GM19043 (cell line): ENCODE measurements around the gene GABARAP.

Experiments
- ATAC-seq: cut with Tn5 transposase; IDR thresholded peaks from one replicate; pipeline ENCODE4 v1.9.1; 2021; ENCODE audit warnings: low read depth; ENCODE audit not compliant: unreplicated experiment

GABARAP gene

DNA sequence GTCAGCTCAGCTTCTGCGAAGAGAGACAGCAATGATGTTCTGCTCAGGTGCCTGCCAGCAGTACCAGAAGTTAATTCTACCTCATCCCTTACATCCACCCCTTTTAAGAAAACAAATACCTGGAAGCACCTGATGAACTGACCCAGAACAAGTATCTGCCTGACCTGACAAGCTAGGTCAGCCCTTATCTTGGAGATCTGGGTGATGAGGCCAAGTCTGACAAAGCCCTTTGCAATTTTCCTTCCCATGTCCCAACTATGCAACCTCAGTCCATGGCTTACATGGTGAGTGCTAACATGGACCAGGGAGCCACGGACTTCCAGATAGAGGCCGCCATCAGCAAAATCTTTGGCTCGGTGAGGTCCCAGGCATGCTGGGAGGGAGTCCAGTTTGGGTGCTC lies 18.9 kb downstream of the GABARAP start:
- no peak for ATAC-seq

DNA sequence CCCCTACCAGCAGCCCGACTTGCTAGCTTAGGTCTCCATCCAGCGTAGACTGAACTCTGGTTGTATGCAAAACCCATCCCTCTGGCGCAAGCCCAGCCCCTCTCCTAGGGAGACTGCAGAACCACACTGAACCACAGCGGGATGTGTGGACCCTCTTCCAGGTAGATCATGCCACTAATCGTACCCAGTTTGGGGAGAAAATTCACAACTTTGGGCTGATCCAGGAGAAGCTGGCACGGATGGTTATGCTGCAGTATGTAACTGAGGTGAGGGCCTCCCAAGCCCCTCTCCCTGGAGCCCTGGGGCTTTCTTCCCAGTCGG lies 19.3 kb downstream of the GABARAP start:
- no peak for ATAC-seq

DNA sequence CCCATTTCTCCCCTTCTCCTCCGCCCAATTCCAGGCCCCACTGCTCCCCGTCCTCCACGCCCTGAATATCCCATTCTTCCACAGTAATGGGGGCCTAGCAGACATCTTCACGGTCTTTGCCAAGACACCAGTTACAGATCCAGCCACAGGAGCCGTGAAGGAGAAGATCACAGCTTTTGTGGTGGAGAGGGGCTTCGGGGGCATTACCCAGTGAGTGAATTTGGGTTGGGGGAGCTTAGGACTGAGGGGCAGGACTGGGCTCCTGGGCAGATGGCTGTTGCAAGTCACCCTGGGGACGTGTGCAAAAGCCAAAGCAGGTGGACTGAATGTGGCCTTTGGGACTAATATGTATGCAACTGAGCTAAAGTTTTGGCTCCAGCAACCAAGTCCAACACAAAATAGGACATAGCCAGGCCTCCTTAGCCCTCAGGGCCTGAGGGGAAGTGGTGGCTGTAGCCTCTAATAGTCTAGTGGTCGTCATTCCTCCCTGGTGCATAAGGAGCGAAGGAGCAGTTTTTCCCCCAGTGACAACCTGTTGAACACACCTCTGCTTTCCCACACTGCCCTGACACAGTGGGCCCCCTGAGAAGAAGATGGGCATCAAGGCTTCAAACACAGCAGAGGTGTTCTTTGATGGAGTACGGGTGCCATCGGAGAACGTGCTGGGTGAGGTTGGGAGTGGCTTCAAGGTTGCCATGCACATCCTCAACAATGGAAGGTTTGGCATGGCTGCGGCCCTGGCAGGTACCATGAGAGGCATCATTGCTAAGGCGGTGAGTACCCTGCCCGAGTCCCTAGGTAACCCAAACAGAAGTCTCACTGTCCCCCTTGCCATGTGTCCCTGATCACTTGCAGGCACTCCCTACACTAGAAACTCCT lies 19.9 kb downstream of the GABARAP start:
- no peak for ATAC-seq

DNA sequence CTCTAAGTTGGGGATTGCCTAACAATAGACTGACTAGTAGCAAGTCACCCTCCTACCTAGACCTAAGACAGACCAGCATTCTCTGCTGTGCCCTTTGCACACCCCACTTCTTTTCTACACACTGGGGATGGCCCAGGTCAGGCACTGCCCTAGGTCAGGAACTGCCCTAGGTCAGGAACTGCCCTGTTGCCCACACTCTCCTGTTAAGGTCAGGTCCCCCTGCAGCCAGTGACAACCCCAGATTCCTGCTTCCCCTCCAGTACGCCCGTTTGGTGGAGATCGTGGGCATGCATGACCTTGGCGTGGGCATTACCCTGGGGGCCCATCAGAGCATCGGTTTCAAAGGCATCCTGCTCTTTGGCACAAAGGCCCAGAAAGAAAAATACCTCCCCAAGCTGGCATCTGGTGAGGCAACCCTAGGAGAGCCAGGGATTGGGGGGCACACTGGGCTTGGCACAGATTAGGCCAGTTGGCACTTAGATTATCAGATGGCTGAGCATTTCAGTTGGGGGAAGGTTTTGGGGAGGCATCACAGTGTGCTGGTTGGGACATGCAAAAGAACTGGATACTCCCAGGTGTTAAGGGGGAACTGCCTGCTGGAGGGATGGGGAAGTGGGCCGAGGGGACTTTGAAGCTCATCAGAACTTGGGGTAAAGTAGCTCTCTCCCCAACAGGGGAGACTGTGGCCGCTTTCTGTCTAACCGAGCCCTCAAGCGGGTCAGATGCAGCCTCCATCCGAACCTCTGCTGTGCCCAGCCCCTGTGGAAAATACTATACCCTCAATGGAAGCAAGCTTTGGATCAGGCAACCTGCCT lies 20.8 kb downstream of the GABARAP start:
- no peak for ATAC-seq

DNA sequence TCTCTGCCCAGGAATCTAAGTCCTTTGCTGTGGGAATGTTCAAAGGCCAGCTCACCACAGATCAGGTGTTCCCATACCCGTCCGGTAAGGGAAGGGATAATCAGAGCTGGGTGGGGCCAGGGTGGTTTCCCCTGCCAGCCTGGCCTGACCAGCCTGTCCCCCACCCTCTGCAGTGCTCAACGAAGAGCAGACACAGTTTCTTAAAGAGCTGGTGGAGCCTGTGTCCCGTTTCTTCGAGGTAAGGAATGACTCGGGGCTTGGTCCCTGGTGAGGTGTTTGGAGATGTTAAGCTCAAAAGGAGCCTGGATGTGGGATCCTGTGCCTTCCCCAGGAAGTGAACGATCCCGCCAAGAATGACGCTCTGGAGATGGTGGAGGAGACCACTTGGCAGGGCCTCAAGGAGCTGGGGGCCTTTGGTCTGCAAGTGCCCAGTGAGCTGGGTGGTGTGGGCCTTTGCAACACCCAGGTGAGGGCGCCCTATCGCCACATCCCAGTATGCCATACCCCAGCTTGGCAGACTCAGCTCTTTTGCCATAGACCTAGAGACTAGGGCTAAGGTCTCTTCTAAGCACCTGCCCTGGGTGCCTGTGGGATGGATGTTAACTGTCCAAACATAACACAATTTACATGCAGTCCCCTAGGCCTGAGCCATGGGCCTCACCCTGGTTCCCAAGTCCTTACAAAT lies 21.5 kb downstream of the GABARAP start:
- no peak for ATAC-seq

DNA sequence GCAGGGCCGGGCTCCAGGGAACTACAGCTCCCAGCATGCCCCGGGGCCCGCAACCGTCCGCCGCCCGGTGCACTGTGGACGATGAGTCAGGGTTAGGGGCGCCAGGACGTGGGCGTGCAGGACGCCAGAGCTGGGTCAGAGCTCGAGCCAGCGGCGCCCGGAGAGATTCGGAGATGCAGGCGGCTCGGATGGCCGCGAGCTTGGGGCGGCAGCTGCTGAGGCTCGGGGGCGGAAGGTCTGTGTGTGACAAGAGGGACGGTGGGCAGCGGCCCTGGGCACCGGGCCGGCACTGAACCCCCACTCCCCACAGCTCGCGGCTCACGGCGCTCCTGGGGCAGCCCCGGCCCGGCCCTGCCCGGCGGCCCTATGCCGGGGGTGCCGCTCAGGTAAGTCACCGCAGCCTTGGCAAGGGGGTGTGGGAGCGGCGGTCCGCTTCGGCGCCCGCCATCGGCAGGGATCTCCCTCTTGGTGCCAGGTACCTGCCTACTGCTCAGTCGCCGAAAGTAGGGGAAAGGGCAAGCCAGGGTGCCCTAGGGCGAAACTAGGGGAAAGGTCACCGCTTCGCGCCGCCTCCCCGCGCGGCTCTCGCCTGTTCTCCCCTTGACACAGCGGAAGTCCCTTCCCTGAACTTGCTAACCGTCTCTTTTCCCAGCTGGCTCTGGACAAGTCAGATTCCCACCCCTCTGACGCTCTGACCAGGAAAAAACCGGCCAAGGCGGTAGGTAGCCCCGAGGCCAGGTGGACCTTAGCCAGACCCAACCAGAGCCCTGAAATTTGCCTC lies 22.2 kb downstream of the GABARAP start, which contains the start of the genes ACADVL and DLG4:
TSS of gene ACADVL (plus strand) at position 127 of the 781 bp plus-strand sequence. CDS start at position 174, 47 bp downstream.
TSS of gene DLG4 (minus strand) at position 25 of the 781 bp plus-strand sequence.
- peak; percentile 63 for ATAC-seq

DNA sequence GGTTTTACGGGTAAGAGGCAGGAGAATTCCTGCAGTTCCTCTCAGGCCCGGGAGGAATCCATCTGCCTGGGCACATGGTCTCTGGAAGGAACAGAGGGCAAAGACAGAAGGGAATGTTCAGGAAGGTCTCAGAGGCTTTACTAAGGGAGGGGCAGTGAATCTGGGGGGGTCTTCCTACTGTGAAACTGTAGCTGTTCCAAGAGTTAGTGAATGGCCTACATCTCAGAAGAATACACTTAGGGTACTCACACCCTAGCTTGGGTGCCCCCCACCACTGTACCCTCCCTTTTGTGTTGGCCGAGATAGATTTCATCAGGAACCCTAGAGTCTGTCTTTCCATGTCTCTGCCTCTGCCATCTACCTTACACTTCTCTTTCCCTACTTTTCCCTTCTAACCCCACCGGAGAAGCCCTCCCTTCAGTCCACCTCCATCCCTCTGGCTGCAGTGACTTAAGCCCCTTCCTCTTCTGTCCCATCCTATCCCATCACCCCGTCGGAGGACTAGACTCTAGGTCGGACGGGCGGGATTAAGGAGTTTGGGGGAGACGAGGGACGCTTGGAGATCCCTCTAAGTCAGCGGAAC lies 22.9 kb downstream of the GABARAP start:
- no peak for ATAC-seq

DNA sequence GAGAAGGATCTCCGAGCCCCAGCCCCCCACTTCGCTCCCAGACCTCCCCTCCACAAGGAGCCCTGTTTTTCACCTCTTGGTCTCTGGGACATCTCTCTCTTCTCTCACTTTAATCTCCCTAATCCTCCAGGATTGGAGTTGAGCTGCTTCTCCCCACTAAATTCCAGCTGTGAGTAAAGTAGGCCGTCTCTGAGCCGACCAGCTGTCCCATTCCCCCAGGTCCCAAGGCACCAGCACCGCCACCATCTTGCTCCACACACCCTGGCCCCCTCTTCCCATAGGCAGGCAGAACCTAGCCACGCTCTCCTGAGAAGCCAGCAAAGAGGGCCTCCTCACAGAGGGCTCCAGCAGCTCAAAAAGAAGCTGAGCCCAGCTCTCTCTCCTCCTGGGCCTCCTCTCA lies 23.5 kb downstream of the GABARAP start:
- ATAC-seq, result no peak

DNA sequence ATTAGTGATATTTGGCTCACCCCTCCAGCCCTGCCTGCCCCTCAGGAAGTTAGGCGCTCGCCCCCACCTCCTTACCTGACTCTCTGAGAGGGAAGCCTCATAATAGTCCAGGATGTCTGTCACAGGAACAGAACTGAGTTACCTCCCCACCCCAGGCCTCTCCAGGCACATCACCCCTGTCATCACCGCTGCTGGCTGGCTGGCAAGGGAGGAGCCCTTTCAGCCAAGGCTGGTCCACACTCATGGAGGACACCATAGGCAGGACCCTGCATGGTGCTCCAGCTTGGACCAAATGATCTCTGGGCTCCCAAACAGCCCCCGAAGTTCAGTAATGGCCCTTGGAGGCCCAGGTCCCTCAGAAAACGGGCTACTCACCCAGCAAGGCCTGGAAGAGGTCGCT lies 24.1 kb downstream of the GABARAP start:
- no peak for ATAC-seq

DNA sequence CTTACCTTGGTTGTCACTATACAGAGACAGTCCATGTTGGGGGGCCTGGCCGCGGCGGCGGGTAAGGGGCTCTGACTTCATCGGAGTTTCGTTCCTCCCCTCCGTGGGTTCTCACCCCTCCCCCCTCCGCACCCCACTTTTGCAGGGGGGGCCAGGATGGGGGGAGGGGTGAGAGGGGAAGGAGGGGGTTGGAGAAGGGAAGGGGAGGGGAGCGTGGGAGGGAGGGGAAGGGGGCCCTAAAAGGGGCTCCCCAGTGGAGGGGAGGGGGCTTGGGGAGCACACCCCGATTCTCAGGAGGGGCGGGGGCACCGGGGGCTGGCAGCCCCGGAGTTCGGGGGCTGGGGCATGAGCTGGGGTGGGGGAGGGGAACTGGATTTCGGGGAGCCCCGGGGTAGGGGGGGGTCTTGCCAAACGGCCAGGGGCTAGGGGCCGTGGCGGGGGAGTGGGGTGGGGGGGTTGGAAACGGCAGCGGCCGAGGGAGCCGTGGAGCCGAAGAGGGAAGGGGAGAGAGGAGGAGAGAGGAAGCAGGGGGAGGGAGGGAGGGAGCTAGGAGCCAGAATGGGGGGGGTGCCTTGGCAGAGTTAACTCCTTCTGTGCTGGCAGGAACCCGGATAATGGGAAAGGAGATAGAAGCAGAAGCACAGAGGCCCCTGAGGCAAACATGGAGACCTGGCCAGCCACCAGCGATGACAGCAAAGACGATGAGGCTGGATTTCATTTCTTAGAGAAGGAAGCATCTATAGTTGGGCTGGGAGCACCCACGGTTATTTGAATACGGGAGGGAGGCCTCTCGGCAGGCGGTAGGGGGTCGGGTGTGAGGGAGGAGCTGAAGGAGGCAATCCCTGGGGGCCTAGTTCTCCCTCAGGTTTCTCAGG lies 24.9 kb downstream of the GABARAP start:
- no peak for ATAC-seq

DNA sequence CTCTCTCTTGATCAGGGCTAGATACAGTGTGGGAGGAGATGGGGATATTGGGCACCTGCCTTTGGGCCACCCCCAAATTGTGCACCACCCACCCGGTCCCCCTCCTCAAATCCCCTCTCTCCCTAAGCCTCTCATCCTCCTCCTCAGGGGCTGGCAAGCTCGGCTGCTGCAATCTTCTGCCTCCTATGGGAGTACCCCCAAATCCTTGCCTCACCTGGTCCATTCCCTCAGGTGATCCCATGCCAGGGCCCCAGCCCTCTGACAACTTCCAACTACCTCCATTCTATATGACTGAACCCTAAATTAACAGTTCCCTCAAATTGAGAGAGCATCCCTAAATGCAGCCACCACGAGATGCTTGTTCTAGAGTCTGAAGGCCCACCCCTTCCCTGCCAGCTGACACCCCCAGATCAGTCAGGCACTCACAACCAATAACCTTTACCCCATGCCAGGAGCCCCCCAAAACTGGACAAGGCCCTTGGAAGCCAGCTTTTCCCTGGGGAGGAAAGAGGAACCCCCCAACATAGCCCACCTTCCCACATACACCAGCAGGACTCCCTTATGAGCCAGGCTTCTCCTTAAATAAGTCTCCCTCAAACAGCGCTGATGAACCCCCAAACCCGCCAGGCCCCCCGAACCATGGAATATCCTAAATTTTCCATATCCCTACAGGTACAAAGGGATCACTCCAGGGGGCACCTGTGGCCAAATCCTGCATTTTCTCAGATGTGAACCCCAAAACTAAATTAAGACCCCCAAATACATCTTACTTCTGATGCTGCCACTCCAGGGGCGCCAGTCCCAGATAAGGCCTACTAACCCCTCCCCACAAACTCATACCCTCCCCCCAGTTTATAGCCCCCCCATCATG lies 25.8 kb downstream of the GABARAP start:
- ATAC-seq, result no peak

DNA sequence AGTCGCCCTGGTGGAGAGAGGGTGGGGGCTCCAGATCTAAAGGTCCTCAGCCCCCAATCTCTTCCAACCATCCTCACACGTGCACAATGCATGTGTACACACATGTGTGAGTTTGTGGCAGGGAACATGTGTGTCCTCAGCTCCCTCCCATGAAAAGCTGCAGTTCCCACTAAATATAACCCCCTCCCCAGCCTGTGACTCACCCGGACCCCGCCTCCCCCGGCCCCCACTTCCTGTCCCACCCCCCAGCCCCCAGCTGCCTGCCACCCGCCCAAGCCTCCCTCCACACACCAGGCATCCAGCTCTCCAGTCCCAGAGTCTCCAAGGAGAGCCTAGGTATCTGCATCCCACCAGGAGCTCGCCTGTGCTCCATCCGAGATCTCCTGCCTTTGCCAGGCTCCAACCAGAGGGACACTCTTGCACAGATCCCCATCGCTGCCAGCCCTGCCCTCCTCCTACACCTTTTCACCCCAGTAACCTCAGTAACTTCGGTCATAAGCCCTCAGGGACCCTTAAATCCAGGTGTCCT lies 26.5 kb downstream of the GABARAP start:
- ATAC-seq, result no peak

DNA sequence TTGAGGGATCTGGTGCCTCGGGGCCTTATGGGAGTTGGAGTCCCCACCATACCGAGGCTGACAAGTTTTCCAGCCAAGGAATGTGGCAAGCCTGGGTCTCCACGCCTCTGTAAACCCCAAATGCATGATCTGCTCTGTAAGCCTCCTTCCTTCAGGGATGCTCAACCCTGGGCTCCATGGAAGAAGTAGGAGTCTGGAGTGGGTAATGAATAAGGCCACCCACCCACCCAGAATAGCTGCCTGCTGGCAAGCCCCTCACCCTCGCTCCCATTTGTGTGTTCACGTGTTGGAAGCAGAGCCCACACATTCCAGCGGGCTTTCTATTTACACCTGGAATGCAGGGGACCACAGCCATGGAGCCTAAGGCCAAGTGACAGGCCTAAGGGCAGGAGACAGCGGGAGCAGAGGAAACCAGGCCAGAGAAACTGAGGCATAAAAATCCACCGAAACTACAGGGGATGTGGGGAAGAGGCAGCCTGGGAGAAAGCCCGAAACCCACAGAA lies 27.1 kb downstream of the GABARAP start:
- no peak for ATAC-seq

DNA sequence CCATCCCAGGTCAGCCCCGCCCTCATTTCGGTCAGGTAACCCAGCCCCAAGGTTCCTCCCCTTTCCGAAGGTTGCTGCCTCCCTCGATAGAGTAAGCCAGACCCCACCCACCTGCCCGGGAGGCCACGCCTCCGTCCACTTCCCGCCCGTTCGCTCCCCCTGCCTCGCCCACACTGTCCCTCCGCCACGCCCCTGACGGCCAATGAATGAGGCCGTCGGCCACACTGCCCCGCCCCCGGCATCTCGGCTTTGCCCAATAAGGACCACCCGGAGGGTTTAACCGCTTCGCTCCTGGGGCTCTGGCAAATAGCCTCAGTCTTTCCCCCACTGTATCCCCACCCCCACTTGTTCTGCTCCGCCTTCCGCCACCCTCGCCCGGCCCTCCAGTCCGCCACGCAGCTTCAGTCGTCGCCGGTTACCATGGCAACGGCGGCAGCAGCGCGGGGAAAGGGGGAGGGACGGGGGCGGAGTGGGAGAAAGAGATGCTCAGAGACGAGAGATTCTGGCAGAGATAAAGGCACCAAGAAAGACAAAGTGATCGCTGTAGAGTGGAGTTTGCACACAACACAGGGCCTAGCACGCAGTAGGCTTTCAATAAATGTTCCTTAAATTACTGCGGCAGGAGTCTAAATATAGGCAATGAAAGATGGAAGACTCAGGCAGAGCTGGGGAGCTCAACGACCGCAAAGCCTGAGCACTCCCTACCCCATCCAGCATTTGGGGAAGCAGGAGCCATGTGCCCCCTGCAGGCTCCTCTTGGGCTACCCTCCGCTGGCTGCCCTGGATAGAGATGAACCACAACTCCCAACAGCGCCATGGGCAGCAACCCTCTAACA lies 27.7 kb downstream of the GABARAP start:
- peak; percentile 63 for ATAC-seq

DNA sequence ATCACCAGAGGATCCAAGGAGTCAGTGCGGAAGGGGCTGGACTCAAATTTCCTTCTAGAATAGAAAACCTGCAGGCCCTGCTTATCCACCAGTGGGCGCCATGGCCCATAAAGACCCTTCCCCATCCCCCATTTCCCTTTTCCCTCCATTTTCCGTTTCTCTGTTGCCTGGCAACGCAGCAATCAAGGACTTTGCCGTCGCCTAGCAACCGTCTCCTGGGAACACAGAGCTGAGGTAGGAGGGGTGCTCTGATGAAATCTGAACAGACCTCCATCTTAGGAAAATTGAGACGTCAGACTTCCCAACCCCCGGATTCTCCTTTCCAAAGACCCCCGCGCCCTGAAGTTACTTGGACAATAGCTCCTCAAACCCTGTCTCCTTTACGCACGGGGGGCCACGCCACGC lies 28.4 kb downstream of the GABARAP start:
- ATAC-seq, result no peak

DNA sequence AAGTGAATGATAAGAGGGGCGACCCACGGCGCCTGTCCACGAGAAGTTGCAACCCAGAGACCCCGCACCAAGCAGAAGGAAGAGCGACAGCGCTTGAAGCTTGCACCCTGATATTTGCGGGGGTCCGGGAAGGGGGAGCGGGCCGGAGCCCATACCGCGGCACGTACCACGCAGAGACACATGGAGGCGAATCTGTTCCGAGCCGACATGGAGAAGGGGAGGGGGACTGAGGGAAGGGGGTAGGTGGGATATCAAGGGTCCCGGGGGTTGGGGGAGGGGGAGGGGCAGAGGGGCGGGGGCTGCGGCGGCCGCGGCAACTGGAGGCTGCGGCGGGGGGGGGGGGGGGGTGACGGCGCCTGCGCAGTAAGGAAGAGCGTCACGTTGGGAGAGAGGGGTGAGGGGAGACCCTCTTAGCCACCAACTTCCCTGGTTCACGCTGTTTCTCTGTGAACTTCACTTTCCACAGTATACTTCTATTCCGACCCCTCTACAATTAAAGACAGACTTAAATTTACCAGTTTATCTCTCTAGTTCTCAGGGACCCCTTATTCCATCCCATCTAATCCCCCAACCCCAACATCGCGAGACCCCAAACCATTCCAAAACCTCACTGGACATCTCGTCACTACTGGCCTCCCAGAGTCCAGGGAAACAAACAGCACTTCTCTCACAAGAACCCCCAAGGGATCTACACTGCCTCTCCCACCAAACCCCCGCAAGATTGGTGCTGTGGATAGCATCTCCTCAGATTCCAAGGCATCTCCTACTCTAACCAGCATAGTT lies 30.6 kb downstream of the GABARAP start:
- no peak for ATAC-seq
